ENCODE measurements around the gene RRP7A.
"Not testable (repeated sequence)": the region's sequence is repeated elsewhere in the genome, so short reads cannot be mapped to it uniquely, and the experiment has no call there.

Gene RRP7A

DNA sequence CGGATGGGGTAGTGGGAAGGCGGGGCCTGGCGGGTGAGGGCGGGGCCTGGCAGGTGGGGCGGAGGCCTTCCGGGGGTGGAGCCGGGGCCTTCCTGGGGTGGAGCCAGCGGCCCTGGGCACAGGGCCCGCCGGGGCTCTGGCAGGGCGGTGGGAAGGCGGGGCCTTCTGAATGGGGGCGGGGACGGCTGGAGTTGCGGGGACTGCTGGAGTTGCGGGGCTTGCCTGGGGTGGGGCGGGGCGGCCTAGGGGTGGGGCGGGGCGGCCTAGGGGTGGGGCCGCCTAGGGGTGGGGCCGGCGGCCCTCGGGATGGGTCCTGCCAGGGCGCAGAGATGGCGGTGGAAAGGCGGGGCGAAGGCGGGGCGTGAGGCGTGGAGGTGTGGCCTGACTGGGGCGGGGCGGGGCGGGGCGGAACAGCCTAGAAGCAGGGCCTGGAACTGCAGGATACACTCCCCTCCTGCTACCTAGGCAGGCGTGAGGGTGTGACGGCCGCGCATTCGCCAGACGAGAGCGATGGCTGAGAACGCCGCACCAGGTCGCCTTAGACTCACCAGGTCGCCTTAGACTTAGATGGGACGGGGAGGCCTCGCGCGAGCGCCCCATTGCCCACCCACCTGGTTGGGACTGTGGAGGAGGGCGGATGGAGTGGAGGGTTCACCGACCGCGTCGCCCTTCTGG lies 19.3 kb downstream of the RRP7A start:
- in situ Hi-C loops (cut with MboI; ENCODE audit: low sequenced_read_pairs), result no loop called here

- in situ Hi-C loops (cut with MboI; ENCODE audit: low sequenced_read_pairs), result not testable (repeated sequence)
Measured at GRCh38 chr22:42499773-42500160, 19.8 kb downstream of the RRP7A start.

DNA sequence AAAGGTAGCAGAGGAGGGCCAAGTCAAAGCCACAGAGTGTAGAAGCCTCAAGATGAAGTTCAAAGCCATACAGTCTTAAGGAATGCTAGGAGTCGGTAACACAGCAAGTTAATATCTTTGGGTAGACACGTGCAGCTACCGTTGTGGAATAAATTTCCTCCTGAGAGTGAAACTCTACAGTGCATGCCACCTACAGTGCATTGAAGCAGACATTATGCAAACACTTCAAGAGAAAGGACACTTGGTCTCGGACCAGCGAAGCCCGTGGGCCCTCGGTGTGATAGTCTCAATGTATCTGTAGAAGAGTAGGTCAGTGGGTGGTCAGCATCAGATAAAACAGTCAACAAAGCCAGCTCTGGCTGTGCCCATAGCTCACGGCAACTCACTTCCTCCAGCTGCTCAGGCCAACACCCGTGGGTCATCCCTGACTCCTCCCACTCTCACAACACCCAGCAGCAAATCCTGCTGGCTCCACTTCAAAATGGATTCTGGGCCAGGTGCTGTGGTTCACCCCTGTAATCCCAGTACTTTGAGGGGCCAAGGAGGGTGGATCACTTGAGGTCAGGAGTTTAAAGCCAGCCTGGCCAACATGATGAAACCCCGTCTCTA lies 24.0 kb downstream of the RRP7A start:
- in situ Hi-C loops (cut with MboI; ENCODE audit: low sequenced_read_pairs), result not testable (repeated sequence)

DNA sequence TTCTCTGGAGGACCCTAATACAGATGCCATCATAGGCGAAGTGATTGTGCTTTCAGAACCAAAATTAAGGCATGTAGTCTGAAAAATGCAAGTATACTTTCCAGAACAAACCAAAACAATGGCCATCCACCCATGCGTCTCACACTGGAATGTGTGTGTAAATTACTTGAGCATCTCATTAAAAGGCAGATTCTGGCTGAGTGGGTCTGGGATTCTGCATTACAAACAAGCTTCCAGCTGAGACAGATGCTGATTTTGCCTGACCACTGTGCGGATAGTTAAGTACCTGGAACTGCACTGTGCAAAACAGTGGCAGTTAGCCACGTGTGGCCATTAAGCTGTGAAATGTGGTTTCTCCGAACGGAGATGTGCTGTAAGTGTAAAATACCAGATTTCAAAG lies 26.2 kb downstream of the RRP7A start:
- in situ Hi-C loops (cut with MboI; ENCODE audit: low sequenced_read_pairs), result no loop called here

DNA sequence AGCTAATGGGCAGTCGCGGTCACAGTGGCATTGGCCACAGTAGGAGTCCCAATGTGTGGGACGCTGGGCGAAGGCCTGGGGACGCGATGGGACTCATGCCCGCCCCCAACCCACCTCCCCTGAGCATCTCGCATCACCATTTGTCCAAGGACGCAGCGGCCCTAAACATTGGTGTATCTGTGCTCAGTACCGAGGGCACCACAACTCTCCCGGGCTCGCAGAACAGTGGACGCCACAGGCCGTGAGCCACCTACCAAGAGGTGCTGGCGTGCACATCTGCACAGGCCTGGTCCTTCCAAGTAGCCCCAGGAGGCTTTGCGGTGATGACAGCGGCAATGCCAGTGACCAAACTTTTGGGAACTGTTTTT lies 27.3 kb downstream of the RRP7A start:
- in situ Hi-C loops (cut with MboI; ENCODE audit: low sequenced_read_pairs), result no loop called here

DNA sequence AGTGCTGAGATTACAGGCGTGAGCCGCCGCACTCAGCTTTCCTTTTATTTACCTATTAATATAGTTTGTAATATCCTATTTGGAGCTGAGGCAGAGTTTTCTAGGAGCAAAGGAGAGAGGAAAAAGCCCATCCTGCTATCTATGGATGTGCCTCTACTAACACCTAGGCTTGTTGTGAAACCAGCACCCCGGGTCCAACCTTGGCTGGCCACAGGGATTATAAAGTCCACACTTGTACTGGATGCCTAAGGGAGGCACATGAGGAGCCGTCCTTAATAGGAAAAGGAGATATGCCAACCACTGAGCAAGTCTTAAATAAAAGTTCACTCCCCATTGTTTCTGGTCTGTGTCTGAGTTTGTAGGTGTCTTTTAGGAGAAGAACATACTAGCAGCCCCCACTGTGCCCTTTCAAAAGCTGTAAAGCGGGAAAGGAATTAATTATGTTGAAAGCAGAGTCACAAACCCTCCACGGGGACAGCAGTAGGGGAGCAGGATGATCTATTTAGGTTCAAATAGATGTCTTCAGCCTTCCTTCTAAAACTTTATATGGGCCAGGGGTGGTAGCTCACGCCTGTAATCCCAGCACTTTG lies 29.3 kb downstream of the RRP7A start:
- in situ Hi-C loops (cut with MboI; ENCODE audit: low sequenced_read_pairs), result no loop called here

DNA sequence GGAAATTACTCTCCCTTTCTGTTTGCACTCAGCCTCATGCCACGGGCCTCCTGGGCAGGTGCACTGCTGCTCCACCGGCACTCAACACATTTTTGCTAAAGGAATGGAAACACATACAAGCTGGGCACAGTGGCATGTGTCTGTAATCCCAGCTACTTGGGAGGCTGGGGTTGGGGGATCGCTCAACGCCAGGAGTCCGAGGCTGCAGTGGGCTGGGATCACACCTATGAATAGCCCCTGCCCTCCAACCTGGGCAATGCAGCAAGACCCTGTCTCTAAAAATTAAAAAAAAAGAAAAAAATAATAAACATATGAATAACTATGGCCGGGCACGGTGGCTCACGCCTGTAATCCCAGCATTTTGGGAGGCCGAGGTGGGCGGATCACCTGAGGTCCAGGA lies 30.6 kb downstream of the RRP7A start:
- in situ Hi-C loops (cut with MboI; ENCODE audit: low sequenced_read_pairs), result no loop called here

GRCh38 chr22:42484506-42484905 lies 35.1 kb downstream of the RRP7A start:
- in situ Hi-C loops (cut with MboI; ENCODE audit: low sequenced_read_pairs), result no loop called here

DNA sequence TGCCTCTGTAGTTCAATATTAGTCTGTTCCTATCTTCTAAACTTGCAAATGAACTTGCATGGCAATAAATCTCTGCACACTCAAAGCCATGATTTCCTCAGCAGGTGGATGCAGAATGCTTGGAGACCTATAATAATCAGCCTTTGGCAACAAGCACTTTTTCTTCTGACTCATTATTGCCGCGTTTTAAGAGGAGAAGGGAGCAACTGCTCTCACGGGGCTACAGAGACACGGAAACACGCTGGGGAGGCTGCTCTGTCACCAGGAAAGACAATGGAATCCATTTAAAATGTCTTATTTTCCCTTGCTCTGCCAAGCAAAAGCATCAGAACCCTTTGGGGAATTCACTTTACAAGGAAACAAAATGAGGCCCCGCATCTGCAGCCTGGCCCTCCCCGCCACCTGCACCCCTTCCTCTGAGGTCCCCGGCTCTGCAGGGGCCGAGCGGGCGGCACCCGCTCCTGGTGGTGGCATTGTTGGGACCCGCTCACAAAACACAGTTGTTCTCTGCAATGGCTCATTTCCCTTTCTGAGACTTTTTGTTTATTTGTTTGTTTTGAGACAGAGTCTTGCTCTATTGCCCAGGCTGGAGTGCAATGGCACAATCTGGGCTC lies 35.9 kb downstream of the RRP7A start:
- in situ Hi-C loops (cut with MboI; ENCODE audit: low sequenced_read_pairs), result not testable (repeated sequence)

- in situ Hi-C loops (cut with MboI; ENCODE audit: low sequenced_read_pairs), result no loop called here
Measured at GRCh38 chr22:42475122-42475521, 44.5 kb downstream of the RRP7A start.

- in situ Hi-C loops (cut with MboI; ENCODE audit: low sequenced_read_pairs), result loop anchor here (25.0 kb wide), 1 partner anchor 511 kb away; the partner anchor contains the start of genes SEPTIN3 and SMIM45
Measured at GRCh38 chr22:42473484-42474193, 46.0 kb downstream of the RRP7A start.

- in situ Hi-C loops (cut with MboI; ENCODE audit: low sequenced_read_pairs), result loop anchor here (25.0 kb wide), 1 partner anchor 510 kb away; the partner anchor contains the start of genes SEPTIN3 and SMIM45
Measured at GRCh38 chr22:42472671-42473070, 46.9 kb downstream of the RRP7A start.

DNA sequence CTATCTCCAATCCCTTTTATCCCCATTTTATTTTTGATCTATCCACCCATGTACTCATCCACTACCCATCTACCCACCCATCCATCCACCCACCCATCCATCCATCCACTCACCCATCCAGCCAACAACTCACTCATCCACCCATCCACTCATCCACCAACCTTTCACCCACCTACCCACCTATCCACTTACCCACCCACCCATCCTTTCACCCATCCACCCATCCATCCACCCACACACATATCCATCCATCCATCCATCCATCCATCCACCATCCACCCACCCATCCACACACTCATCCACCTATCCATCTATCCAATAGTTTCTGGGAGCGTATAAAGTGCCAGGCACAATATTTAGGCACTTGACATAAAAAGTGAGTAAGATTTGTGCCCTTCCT lies 48.2 kb downstream of the RRP7A start:
- in situ Hi-C loops (cut with MboI; ENCODE audit: low sequenced_read_pairs), result loop anchor here (25.0 kb wide), 1 partner anchor 509 kb away; the partner anchor contains the start of genes SEPTIN3 and SMIM45

- in situ Hi-C loops (cut with MboI; ENCODE audit: low sequenced_read_pairs), result loop anchor here (25.0 kb wide), 1 partner anchor 508 kb away; the partner anchor contains the start of genes SEPTIN3 and SMIM45
Measured at GRCh38 chr22:42470366-42471082, 49.1 kb downstream of the RRP7A start.

DNA sequence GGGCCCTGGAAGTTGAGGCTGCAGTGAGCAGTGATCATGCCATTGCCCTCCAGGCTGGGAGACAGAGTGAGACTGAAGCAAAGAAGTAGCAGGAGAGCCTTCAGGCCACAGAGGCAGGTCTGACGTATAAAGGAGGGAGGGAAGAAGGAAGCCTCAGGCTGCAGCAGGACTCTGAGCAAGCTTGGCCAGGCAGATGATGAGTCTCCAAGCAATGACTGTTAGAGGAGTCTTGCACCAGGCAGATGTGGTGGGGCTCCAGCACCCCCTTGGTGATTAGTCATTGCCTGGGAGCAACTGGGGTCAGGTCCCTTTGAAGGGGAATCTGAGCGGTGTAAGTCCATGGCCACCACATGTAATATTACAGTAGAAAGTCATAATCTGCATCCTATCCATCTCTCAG lies 50.8 kb downstream of the RRP7A start:
- in situ Hi-C loops (cut with MboI; ENCODE audit: low sequenced_read_pairs), result loop anchor here (25.0 kb wide), 1 partner anchor 507 kb away; the partner anchor contains the start of genes SEPTIN3 and SMIM45

- in situ Hi-C loops (cut with MboI; ENCODE audit: low sequenced_read_pairs), result loop anchor here (25.0 kb wide), 1 partner anchor 500 kb away; the partner anchor contains the start of genes SEPTIN3 and SMIM45
Measured at GRCh38 chr22:42462016-42462415, 57.6 kb downstream of the RRP7A start.

DNA sequence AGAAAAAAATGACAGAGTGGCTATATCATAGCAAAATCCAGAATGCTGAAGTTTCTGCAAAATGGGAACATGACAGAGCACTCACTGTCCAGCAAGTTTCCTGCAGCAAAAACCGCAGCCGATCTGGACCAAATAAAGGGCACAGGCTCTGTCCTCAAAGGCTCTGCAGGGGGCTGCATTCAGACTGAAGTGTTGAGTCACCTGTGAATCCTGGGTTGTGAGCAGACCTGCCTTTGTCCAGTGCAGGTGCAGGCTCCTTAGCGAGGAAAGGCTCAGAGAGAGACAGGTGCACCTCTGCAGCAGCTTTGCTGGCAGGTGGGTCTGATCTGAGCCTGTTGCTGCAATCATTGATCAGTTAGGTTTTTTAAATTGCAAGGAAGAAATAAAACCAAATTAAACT lies 58.1 kb downstream of the RRP7A start:
- in situ Hi-C loops (cut with MboI; ENCODE audit: low sequenced_read_pairs), result loop anchor here (25.0 kb wide), 1 partner anchor 499 kb away; the partner anchor contains the start of genes SEPTIN3 and SMIM45

All from HL-60/S4 treated with phorbol 12-myristate 13-acetate at 8.2 ng/mL for 4 days and 3 days (cell line).